ENCODE results near the gene IGF2BP1. TPM values are rescaled to one million over a fixed set of nuclear protein-coding genes. Genes with fewer than 3 reads are reported as not detected.

The IGF2BP1 gene
- total RNA-seq, 3 donors from 2014 or later, result 0.06 to 0.07 TPM; not detected in 1

- no peak for TF ChIP-seq CTCF (IDR thresholded peaks at IDR 0.05)
- no peak overlapping the region for H3K4me3 ChIP-seq
- intact Hi-C loops (cut with DNase I, micrococcal nuclease), result no loop called here
- ATAC-seq (no peak), DNase-seq (no peak)
- no peaks in the 10 kb centered on the region for H3K9me3 ChIP-seq
- H3K4me1 ChIP-seq (ENCODE audit: low read depth), result peaks cover 31% of the 10 kb centered on the region
- H3K36me3 ChIP-seq (ENCODE audit: low read depth), result no peaks in the 10 kb centered on the region
Measured at GRCh38 chr17:48996722-48997102, 473 bp upstream of the IGF2BP1 start.

- H3K4me3 ChIP-seq, result no peak overlapping the region
- ATAC-seq (peak; percentile 42), DNase-seq (peak in 1 of 3 donors; percentile 35)
- TF ChIP-seq CTCF (IDR thresholded peaks at IDR 0.05), result no peak
- no peaks in the 10 kb centered on the region for H3K9me3 ChIP-seq
- H3K4me1 ChIP-seq (ENCODE audit: low read depth), result peaks cover 31% of the 10 kb centered on the region
- intact Hi-C loops (cut with DNase I, micrococcal nuclease), result no loop called here
- no peaks in the 10 kb centered on the region for H3K36me3 ChIP-seq (ENCODE audit: low read depth)
Measured at GRCh38 chr17:48997827-48998586, 822 bp downstream of the IGF2BP1 start.

GRCh38 chr17:48998587-48999440, 1.6 kb downstream of the IGF2BP1 start:
- no peaks in the 10 kb centered on the region for H3K9me3 ChIP-seq
- ATAC-seq (no peak), DNase-seq (no peak)
- intact Hi-C loops (cut with DNase I, micrococcal nuclease), result no loop called here
- H3K36me3 ChIP-seq (ENCODE audit: low read depth), result no peaks in the 10 kb centered on the region
- no peak overlapping the region for H3K4me3 ChIP-seq
- peaks cover 31% of the 10 kb centered on the region for H3K4me1 ChIP-seq (ENCODE audit: low read depth)
- no peak for TF ChIP-seq CTCF (IDR thresholded peaks at IDR 0.05)

GRCh38 chr17:49000943-49001342, 3.8 kb downstream of the IGF2BP1 start:
- Histone ChIP-seq H3K4me1 (ENCODE audit: low read depth) (peaks cover 25% of the 10 kb centered on the region), H3K9me3 (no peaks in the 10 kb centered on the region), H3K36me3 (ENCODE audit: low read depth) (no peaks in the 10 kb centered on the region), H3K4me3 (no peak overlapping the region)
- intact Hi-C loops (cut with DNase I, micrococcal nuclease), result no loop called here
- DNase-seq (no peak), ATAC-seq (no peak)
- TF ChIP-seq CTCF (IDR thresholded peaks at IDR 0.05), result no peak

GRCh38 chr17:49001671-49002070, 4.5 kb downstream of the IGF2BP1 start:
- intact Hi-C loops (cut with DNase I, micrococcal nuclease), result no loop called here
- DNase-seq (no peak), ATAC-seq (no peak)
- peaks cover 19% of the 10 kb centered on the region for H3K4me1 ChIP-seq (ENCODE audit: low read depth)
- H3K4me3 ChIP-seq, result no peak overlapping the region
- H3K9me3 ChIP-seq, result no peaks in the 10 kb centered on the region
- TF ChIP-seq CTCF (IDR thresholded peaks at IDR 0.05), result no peak
- no peaks in the 10 kb centered on the region for H3K36me3 ChIP-seq (ENCODE audit: low read depth)

Data from mucosa of descending colon (tissue), 3 donors.